ENCODE results near the gene CSAD. TPM values are rescaled to one million over a fixed set of nuclear protein-coding genes. Genes with fewer than 3 reads are reported as not detected.

The CSAD gene
- polyA plus RNA-seq, 1 of the 3 experiments (the other 2 are of a cell fraction): 32.2 TPM

- TF ChIP-seq MEF2A (IDR thresholded peaks at IDR 0.05; ENCODE audit: borderline replicate concordance, low read depth) (no peak), EP300 (IDR thresholded peaks at IDR 0.05; ENCODE audit: borderline replicate concordance in 1 of 2, low read depth in 1 of 2, low read length in 1 of 2) (no peak), RXRA (IDR thresholded peaks at IDR 0.05; ENCODE audit: borderline replicate concordance, low read depth) (no peak), USF1 (IDR thresholded peaks at IDR 0.05; ENCODE audit: borderline replicate concordance, low read depth) (no peak), TAF1 (IDR thresholded peaks at IDR 0.05; ENCODE audit: borderline replicate concordance, low read depth, low read length) (no peak), FOXJ3 (CRISPR knock-in tag; IDR thresholded peaks at IDR 0.05) (no peak), FOXM1 (IDR thresholded peaks at IDR 0.05; ENCODE audit: low read depth) (no peak), CHD2 (IDR thresholded peaks at IDR 0.05; ENCODE audit: low read length, partially characterized antibody) (no peak), RFX5 (IDR thresholded peaks at IDR 0.05; ENCODE audit: low read length) (no peak), SIN3A (IDR thresholded peaks at IDR 0.05; ENCODE audit: borderline replicate concordance, low read depth, low read length) (no peak), SMC3 (IDR thresholded peaks at IDR 0.05; ENCODE audit: low read depth, low read length) (no peak), NRF1 (IDR thresholded peaks at IDR 0.05; ENCODE audit: low read depth, low read length) (no peak), MAX (IDR thresholded peaks at IDR 0.05; ENCODE audit: low read depth) (no peak), NFIC (IDR thresholded peaks at IDR 0.05; ENCODE audit: borderline replicate concordance) (no peak)
- TF ChIP-seq, protein P1, sequence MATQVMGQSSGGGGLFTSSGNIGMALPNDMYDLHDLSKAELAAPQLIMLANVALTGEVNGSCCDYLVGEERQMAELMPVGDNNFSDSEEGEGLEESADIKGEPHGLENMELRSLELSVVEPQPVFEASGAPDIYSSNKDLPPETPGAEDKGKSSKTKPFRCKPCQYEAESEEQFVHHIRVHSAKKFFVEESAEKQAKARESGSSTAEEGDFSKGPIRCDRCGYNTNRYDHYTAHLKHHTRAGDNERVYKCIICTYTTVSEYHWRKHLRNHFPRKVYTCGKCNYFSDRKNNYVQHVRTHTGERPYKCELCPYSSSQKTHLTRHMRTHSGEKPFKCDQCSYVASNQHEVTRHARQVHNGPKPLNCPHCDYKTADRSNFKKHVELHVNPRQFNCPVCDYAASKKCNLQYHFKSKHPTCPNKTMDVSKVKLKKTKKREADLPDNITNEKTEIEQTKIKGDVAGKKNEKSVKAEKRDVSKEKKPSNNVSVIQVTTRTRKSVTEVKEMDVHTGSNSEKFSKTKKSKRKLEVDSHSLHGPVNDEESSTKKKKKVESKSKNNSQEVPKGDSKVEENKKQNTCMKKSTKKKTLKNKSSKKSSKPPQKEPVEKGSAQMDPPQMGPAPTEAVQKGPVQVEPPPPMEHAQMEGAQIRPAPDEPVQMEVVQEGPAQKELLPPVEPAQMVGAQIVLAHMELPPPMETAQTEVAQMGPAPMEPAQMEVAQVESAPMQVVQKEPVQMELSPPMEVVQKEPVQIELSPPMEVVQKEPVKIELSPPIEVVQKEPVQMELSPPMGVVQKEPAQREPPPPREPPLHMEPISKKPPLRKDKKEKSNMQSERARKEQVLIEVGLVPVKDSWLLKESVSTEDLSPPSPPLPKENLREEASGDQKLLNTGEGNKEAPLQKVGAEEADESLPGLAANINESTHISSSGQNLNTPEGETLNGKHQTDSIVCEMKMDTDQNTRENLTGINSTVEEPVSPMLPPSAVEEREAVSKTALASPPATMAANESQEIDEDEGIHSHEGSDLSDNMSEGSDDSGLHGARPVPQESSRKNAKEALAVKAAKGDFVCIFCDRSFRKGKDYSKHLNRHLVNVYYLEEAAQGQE (IDR thresholded peaks at IDR 0.05; ENCODE audit: low read depth, low read length): no peak
- 95% methylated on average over 6 of the region's 6 CpGs for WGBS (ENCODE audit: low lambda C conversion rate)
Measured at GRCh38 chr12:53184828-53185227, 4.1 kb upstream of the CSAD start.

More at GRCh38 chr12:53184828-53185227, 4.1 kb upstream of the CSAD start:
- Histone ChIP-seq H3K27me3 (ENCODE audit: insufficient read depth) (no peaks in the 10 kb centered on the region), H3K9ac (no peak overlapping the region), H3K36me3 (replicated peaks in 1 of 2; ENCODE audit: control insufficient read depth in 1 of 2, insufficient read depth in 2 of 2, low read length in 1 of 2) (peaks cover 58 to 68% of the 10 kb centered on the region in 2 experiments), H4K20me1 (ENCODE audit: insufficient read depth) (no peaks in the 10 kb centered on the region; the same call in 1 of the 2 replicates), H3K9me3 (no peaks in the 10 kb centered on the region), H3K9me2 (no peaks in the 10 kb centered on the region), H3K4me1 (ENCODE audit: control insufficient read depth in 1 of 2, insufficient read depth in 2 of 2, low read depth in 1 of 2, low read length in 1 of 2) (peaks cover 12 to 35% of the 10 kb centered on the region in 2 experiments; a peak in 3 of 4 replicates), H3F3A (replicated peaks; ENCODE audit: insufficient read depth) (peaks cover 20% of the 10 kb centered on the region), H2AFZ (ENCODE audit: low read depth) (no peak overlapping the region), H3K4me3 (ENCODE audit: low read depth in 2 of 2, low read length in 1 of 2) (no peak overlapping the region), H3K27ac (ENCODE audit: low read depth in 2 of 2, low read length in 1 of 2) (no peak overlapping the region), H3K79me2 (ENCODE audit: insufficient read depth) (peaks cover 41% of the 10 kb centered on the region), H3K4me2 (no peak overlapping the region)
- ChIA-PET POLR2A (no interaction called here), CTCF (interaction anchor here (1.9 to 23.1 kb wide), 5 partner anchors 10 to 119 kb away, joined by 5 to 272 read pairs (median 33); no protein-coding TSS in a partner anchor)
- no peak for DNase-seq
